SK-N-SH treated with all-trans-retinoic acid at 6 μM for 48 hours (cell line): ENCODE data around the gene EVI5.

Experiments used
- ARNTL ChIP-seq: fragments of 450-650 bp; formaldehyde crosslinking; IDR thresholded peaks from 2 replicates; pipeline ENCODE4 v1.5.0; 2020; ENCODE audit warnings: low read depth, mild to moderate bottlenecking, moderate library complexity, borderline replicate concordance
- BACH2 ChIP-seq: fragments of 250-450 bp; sonication (Bioruptor Pico); IDR thresholded peaks from 2 replicates; pipeline ENCODE4 v1.9.0; 2021; ENCODE audit warnings: mild to moderate bottlenecking, borderline replicate concordance
- CSDC2 ChIP-seq: fragments of 250-450 bp; sonication (Bioruptor Pico); IDR thresholded peaks from 2 replicates; pipeline ENCODE4 v1.5.0; 2020; ENCODE audit warnings: mild to moderate bottlenecking, moderate library complexity
- GLIS3 ChIP-seq: fragments of 250-450 bp; sonication (Bioruptor Pico); IDR thresholded peaks from 2 replicates; pipeline ENCODE4 v1.5.0; 2020; ENCODE audit warnings: mild to moderate bottlenecking, moderate library complexity
- ISL1 ChIP-seq: fragments of 250-450 bp; sonication (Bioruptor Pico); IDR thresholded peaks from 2 replicates; pipeline ENCODE4 v2.1.2; 2022; ENCODE audit warnings: mild to moderate bottlenecking, moderate library complexity
- OSR1 ChIP-seq: fragments of 250-450 bp; sonication (Bioruptor Pico); IDR thresholded peaks from 2 replicates; pipeline ENCODE4 v1.8.0; 2022; ENCODE audit warnings: moderate library complexity, mild to moderate bottlenecking, inconsistent platforms
- PATZ1 ChIP-seq: fragments of 250-450 bp; sonication (Bioruptor Pico); IDR thresholded peaks from 2 replicates; pipeline ENCODE4 v1.8.0; 2020; ENCODE audit warnings: mild to moderate bottlenecking, moderate library complexity, borderline replicate concordance
- RARB ChIP-seq: fragments of 250-450 bp; sonication (Bioruptor Pico); IDR thresholded peaks from 2 replicates; pipeline ENCODE4 v1.8.0; 2021; ENCODE audit warnings: mild to moderate bottlenecking, moderate library complexity
- SNAI2 ChIP-seq: fragments of 250-450 bp; sonication (Bioruptor Pico); IDR thresholded peaks from 2 replicates; pipeline ENCODE4 v1.5.0; 2020; ENCODE audit warnings: mild to moderate bottlenecking, moderate library complexity
- ZFP3 ChIP-seq: fragments of 250-450 bp; sonication (Bioruptor Pico); IDR thresholded peaks from 2 replicates; pipeline ENCODE4 v1.5.0; 2020; ENCODE audit warnings: mild to moderate bottlenecking, moderate library complexity
- ZNF565 ChIP-seq: fragments of 450-650 bp; formaldehyde crosslinking; conservative IDR thresholded peaks from 2 replicates; pipeline ENCODE4 v1.5.0; 2020; ENCODE audit warnings: low read depth, mild to moderate bottlenecking, moderate library complexity
- ZNF70 ChIP-seq: fragments of 450-650 bp; formaldehyde crosslinking; IDR thresholded peaks from 2 replicates; pipeline ENCODE4 v1.5.0; 2020; ENCODE audit warnings: mild to moderate bottlenecking, moderate library complexity
- ZNF8 ChIP-seq: fragments of 450-650 bp; formaldehyde crosslinking; IDR thresholded peaks from 2 replicates; pipeline ENCODE4 v1.5.0; 2020; ENCODE audit warnings: mild to moderate bottlenecking, moderate library complexity

GRCh38 chr1:92698932-92699331, 86.0 kb downstream of the EVI5 start:
- TF ChIP-seq BACH2 (CRISPR knock-in tag) (no peak), ARNTL (CRISPR knock-in tag) (no peak), ZNF8 (no peak), ZNF70 (CRISPR knock-in tag) (no peak), ZFP3 (CRISPR knock-in tag) (no peak), ZNF565 (CRISPR knock-in tag) (no peak), GLIS3 (CRISPR knock-in tag) (no peak), RARB (CRISPR knock-in tag) (no peak), PATZ1 (CRISPR knock-in tag) (no peak), SNAI2 (CRISPR knock-in tag) (no peak), ISL1 (CRISPR knock-in tag) (no peak), OSR1 (CRISPR knock-in tag) (no peak), CSDC2 (CRISPR knock-in tag) (no peak)
